ENCODE data around the gene RABGEF1. TPM values are rescaled to one million over a fixed set of nuclear protein-coding genes. Genes with fewer than 3 reads are reported as not detected.
A peak's percentile ranks its signal among the peaks of the same experiment; 100 is the strongest.

Gene RABGEF1
- total and polyA plus RNA-seq, 2 donors (not counting 3 experiments of a cell fraction or from before 2014, with no cell fraction given) = 11.6 to 15.5 TPM

DNA sequence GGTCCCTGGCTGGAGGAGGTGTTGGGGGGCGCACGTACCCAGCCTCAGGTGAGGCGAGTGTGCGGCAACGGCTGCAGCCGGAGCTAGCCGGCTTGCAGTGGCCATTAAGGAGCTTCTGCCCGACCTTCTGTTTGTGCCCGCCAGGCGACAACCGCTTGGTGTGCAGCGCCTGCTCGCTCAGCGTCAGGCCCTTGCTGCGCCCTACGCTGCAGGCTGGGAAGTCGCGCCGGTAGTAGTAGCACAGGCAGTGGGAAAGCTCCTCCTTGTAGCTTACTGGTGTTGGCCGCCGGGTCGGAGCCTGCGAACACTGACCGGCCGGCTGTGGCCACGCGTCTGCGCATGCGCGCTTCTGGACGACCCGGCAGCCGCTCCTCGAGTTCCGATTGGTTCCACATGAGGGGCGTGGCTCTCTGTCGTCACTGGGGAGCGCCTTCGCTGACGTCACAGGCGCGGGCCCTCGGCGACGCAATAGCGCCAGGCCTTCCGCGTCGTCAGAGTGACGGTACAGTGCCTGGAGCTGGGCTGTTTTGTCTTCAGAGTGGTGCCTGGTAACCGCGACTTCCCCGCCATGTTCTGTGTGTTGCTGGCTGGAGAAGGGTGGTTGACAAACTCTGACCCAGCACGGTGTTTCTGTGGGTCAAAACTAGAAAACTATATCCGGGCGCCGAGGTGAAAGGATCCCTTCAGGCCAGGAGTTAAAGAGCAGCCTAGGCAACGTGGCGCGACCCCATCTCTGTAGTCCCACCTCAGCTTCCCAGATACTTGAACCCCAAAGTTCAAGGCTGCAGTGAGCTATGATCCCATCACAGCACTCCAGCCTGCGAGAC lies 104.2 kb downstream of the RABGEF1 start:
- no peaks in the 10 kb centered on the region for H3K79me2 ChIP-seq (ENCODE audit: control insufficient read depth, insufficient read depth, low read length)
- H3K9me3 ChIP-seq (replicated peaks; ENCODE audit: control insufficient read depth, insufficient read depth, low read length) = no peaks in the 10 kb centered on the region
- CTCF ChIA-PET = interaction anchor here (0.8 to 1.4 kb wide), 7 partner anchors 10 to 770 kb away, joined by 3 to 8 read pairs (median 3); no protein-coding TSS in a partner anchor
- DNase-seq (ENCODE audit: low read depth, low spot score) = peak; percentile 99
- no peaks in the 10 kb centered on the region for H3K9me1 ChIP-seq (replicated peaks; ENCODE audit: control insufficient read depth, extremely low read depth, insufficient read depth, low read length)
- POLR2A ChIA-PET = interaction anchor here (0.6 to 1.3 kb wide), 5 partner anchors 74 to 216 kb away, joined by 3 to 6 read pairs (median 5); partner anchors contain the start of genes KCTD7, SBDS and TYW1
- peak overlapping the region; percentile 24 to 62 (median 59) for H3K4me3 ChIP-seq (replicated peaks in 1 of 3; ENCODE audit: insufficient read depth in 1 of 3, low read depth in 1 of 3, low read length in 3 of 3)
- peak overlapping the region; percentile 67 for H3K4me2 ChIP-seq (ENCODE audit: insufficient read depth, low read length)
- TF ChIP-seq MYC (IDR thresholded peaks at IDR 0.05; ENCODE audit: low read depth, low read length) (no peak), POLR2A (IDR thresholded peaks at IDR 0.05; ENCODE audit: low read depth, low read length) (peak; percentile 92), JUN (IDR thresholded peaks at IDR 0.05; ENCODE audit: borderline replicate concordance, insufficient read depth, insufficient read length, low read depth) (no peak), FOS (IDR thresholded peaks at IDR 0.05; ENCODE audit: borderline replicate concordance, insufficient read depth, low read length) (no peak), EZH2 (IDR thresholded peaks at IDR 0.05; ENCODE audit: borderline replicate concordance, low read depth, low read length, severe bottlenecking) (no peak), GATA2 (IDR thresholded peaks at IDR 0.05; ENCODE audit: insufficient read depth, insufficient read length, low read depth, low read length) (no peak), POLR2AphosphoS5 (IDR thresholded peaks at IDR 0.05; ENCODE audit: insufficient read depth, low read depth, low read length) (peak; percentile 79)
- TF ChIP-seq, protein P1, sequence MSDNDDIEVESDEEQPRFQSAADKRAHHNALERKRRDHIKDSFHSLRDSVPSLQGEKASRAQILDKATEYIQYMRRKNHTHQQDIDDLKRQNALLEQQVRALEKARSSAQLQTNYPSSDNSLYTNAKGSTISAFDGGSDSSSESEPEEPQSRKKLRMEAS (IDR thresholded peaks at IDR 0.05; ENCODE audit: insufficient read depth, insufficient read length) = no peak
- TF ChIP-seq, protein P2, sequence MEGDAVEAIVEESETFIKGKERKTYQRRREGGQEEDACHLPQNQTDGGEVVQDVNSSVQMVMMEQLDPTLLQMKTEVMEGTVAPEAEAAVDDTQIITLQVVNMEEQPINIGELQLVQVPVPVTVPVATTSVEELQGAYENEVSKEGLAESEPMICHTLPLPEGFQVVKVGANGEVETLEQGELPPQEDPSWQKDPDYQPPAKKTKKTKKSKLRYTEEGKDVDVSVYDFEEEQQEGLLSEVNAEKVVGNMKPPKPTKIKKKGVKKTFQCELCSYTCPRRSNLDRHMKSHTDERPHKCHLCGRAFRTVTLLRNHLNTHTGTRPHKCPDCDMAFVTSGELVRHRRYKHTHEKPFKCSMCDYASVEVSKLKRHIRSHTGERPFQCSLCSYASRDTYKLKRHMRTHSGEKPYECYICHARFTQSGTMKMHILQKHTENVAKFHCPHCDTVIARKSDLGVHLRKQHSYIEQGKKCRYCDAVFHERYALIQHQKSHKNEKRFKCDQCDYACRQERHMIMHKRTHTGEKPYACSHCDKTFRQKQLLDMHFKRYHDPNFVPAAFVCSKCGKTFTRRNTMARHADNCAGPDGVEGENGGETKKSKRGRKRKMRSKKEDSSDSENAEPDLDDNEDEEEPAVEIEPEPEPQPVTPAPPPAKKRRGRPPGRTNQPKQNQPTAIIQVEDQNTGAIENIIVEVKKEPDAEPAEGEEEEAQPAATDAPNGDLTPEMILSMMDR (IDR thresholded peaks at IDR 0.05; ENCODE audit: extremely low read depth in 1 of 2, insufficient read depth in 1 of 2, low read depth in 1 of 2, low read length in 2 of 2) = peak in 1 of 2 donors; percentile 44
- peak; percentile 99 for FAIRE-seq
- H3K4me1 ChIP-seq (ENCODE audit: control insufficient read depth, extremely low read depth, insufficient read depth, low read length) = peaks cover 8% of the 10 kb centered on the region
- H3K36me3 ChIP-seq (ENCODE audit: control insufficient read depth in 2 of 2, extremely low read depth in 1 of 2, insufficient read depth in 2 of 2, low read length in 2 of 2) = no peaks in the 10 kb centered on the region
- peak overlapping the region; percentile 90 for H3K27ac ChIP-seq (ENCODE audit: insufficient read depth, low read depth, low read length)
- peak overlapping the region; percentile 92 for H3K9ac ChIP-seq (replicated peaks; ENCODE audit: extremely low read depth, insufficient read depth, low read length)
- dilution Hi-C loops (cut with MboI; ENCODE audit: extremely low pct_ligation_motif_present, low sequenced_read_pairs) (no loop called here), intact Hi-C loops (cut with micrococcal nuclease) (loop anchor here (1.0 to 10.0 kb wide), 4 partner anchors 76 to 460 kb away; partner anchors contain the start of genes SBDS and TMEM248)
- H3K27me3 ChIP-seq (ENCODE audit: control insufficient read depth in 2 of 2, insufficient read depth in 2 of 2, low read length in 2 of 2) = no peaks in the 10 kb centered on the region
- TSS peak; percentile 28 for BruUV-seq (replicated peaks)
- H4K20me1 ChIP-seq (replicated peaks; ENCODE audit: control insufficient read depth, extremely low read depth, insufficient read depth, low read length) = no peaks in the 10 kb centered on the region
- H2AFZ ChIP-seq (ENCODE audit: low read depth, low read length) = peak overlapping the region; percentile 79

Measured in endothelial cell of umbilical vein (primary cell).